ENCODE data around the gene MBD5. TPM values are rescaled to one million over a fixed set of nuclear protein-coding genes. Genes with fewer than 3 reads are reported as not detected.

Gene MBD5
- total and polyA plus RNA-seq, 2 experiments from 2014 or later, result 12.1 to 23.4 TPM

GRCh38 chr2:148430101-148430500 lies 409.2 kb downstream of the MBD5 start:
- H2AFZ ChIP-seq, result no peak overlapping the region
- no peak overlapping the region for H3K4me3 ChIP-seq
- H3K9me2 ChIP-seq (ENCODE audit: insufficient read depth), result no peaks in the 10 kb centered on the region
- no peaks in the 10 kb centered on the region for H3K4me1 ChIP-seq (ENCODE audit: insufficient read depth)
- H3K4me2 ChIP-seq (ENCODE audit: unreplicated experiment), result no peak overlapping the region
- no peak for DNase-seq
- 92 to 100% methylated on average over 1 of the region's 1 CpG for WGBS, 2 experiments (ENCODE audit: low coverage in 1 of 2, low lambda C conversion rate in 2 of 2, missing lambda C conversion rate in 2 of 2)
- H3K9ac ChIP-seq, result no peak overlapping the region
- H3K9me3 ChIP-seq (ENCODE audit: low read depth), result no peaks in the 10 kb centered on the region
- H3F3A ChIP-seq (ENCODE audit: insufficient read depth), result no peaks in the 10 kb centered on the region
- no peaks in the 10 kb centered on the region for H3K36me3 ChIP-seq (ENCODE audit: low read depth)
- in situ Hi-C loops (cut with MboI), result no loop called here
- no peak for TF ChIP-seq EZH2 (IDR thresholded peaks at IDR 0.05; ENCODE audit: insufficient read depth, poor library complexity, severe bottlenecking)
- TF ChIP-seq EZH2phosphoT487 (IDR thresholded peaks at IDR 0.05; ENCODE audit: insufficient read depth, low read depth), result no peak
- H3K79me2 ChIP-seq (ENCODE audit: insufficient read depth), result 0 out of 2 replicates have a peak, but pooled peaks cover 8% of the 10 kb centered on the region
- no peaks in the 10 kb centered on the region for H4K20me1 ChIP-seq (ENCODE audit: insufficient read depth)
- no peaks in the 10 kb centered on the region for H3K27me3 ChIP-seq (replicated peaks; ENCODE audit: insufficient read depth)
- H3K27ac ChIP-seq, result no peak overlapping the region

- DNase-seq, result no peak
These were observed 427.0 kb downstream of the MBD5 start for GRCh38 chr2:148447877-148448276.

GRCh38 chr2:148450531-148450930 lies 429.6 kb downstream of the MBD5 start:
- no peak for DNase-seq
- H3K27me3 ChIP-seq (replicated peaks; ENCODE audit: insufficient read depth), result no peaks in the 10 kb centered on the region
- no peak overlapping the region for H3K27ac ChIP-seq
- no peaks in the 10 kb centered on the region for H3K9me2 ChIP-seq (ENCODE audit: insufficient read depth)
- H3K9me3 ChIP-seq (ENCODE audit: low read depth), result no peaks in the 10 kb centered on the region
- no peaks in the 10 kb centered on the region for H3K36me3 ChIP-seq (ENCODE audit: low read depth)
- no peak overlapping the region for H3K4me3 ChIP-seq
- in situ Hi-C loops (cut with MboI), result no loop called here
- no peaks in the 10 kb centered on the region for H3F3A ChIP-seq (ENCODE audit: insufficient read depth)
- no peaks in the 10 kb centered on the region for H4K20me1 ChIP-seq (ENCODE audit: insufficient read depth)
- no peak overlapping the region for H3K4me2 ChIP-seq (ENCODE audit: unreplicated experiment)
- no peak overlapping the region for H2AFZ ChIP-seq
- TF ChIP-seq EZH2phosphoT487 (IDR thresholded peaks at IDR 0.05; ENCODE audit: insufficient read depth, low read depth) (no peak), EZH2 (IDR thresholded peaks at IDR 0.05; ENCODE audit: insufficient read depth, poor library complexity, severe bottlenecking) (no peak)
- no peaks in the 10 kb centered on the region for H3K79me2 ChIP-seq (ENCODE audit: insufficient read depth)
- H3K9ac ChIP-seq, result no peak overlapping the region
- H3K4me1 ChIP-seq (ENCODE audit: insufficient read depth), result no peaks in the 10 kb centered on the region
- 83 to 86% methylated on average over 3 of the region's 3 CpGs for WGBS, 2 experiments (ENCODE audit: low coverage in 1 of 2, low lambda C conversion rate in 2 of 2, missing lambda C conversion rate in 2 of 2)

More at GRCh38 chr2:148447877-148448276, 427.0 kb downstream of the MBD5 start:
- WGBS, 2 experiments (ENCODE audit: low coverage in 1 of 2, low lambda C conversion rate in 2 of 2, missing lambda C conversion rate in 2 of 2), result 93 to 100% methylated on average over 1 of the region's 1 CpG
- Histone ChIP-seq H3K9me3 (ENCODE audit: low read depth) (no peaks in the 10 kb centered on the region), H3K9me2 (ENCODE audit: insufficient read depth) (no peaks in the 10 kb centered on the region), H3K9ac (no peak overlapping the region), H3K36me3 (ENCODE audit: low read depth) (no peaks in the 10 kb centered on the region), H3K27me3 (replicated peaks; ENCODE audit: insufficient read depth) (no peaks in the 10 kb centered on the region), H3K4me3 (no peak overlapping the region), H3K4me1 (ENCODE audit: insufficient read depth) (no peaks in the 10 kb centered on the region), H3K4me2 (ENCODE audit: unreplicated experiment) (no peak overlapping the region), H3K79me2 (ENCODE audit: insufficient read depth) (no peaks in the 10 kb centered on the region), H4K20me1 (ENCODE audit: insufficient read depth) (no peaks in the 10 kb centered on the region), H3F3A (ENCODE audit: insufficient read depth) (no peaks in the 10 kb centered on the region), H3K27ac (no peak overlapping the region), H2AFZ (no peak overlapping the region)
- in situ Hi-C loops (cut with MboI), result no loop called here
- TF ChIP-seq EZH2 (IDR thresholded peaks at IDR 0.05; ENCODE audit: insufficient read depth, poor library complexity, severe bottlenecking), result no peak
- TF ChIP-seq EZH2phosphoT487 (IDR thresholded peaks at IDR 0.05; ENCODE audit: insufficient read depth, low read depth), result no peak

GRCh38 chr2:148451046-148451445 lies 430.2 kb downstream of the MBD5 start:
- DNase-seq, result no peak
- no peak overlapping the region for H2AFZ ChIP-seq
- 93 to 99% methylated on average over 2 of the region's 2 CpGs for WGBS, 2 experiments (ENCODE audit: low coverage in 1 of 2, low lambda C conversion rate in 2 of 2, missing lambda C conversion rate in 2 of 2)

GRCh38 chr2:148455791-148456190 lies 434.9 kb downstream of the MBD5 start:
- Histone ChIP-seq H3K4me1 (ENCODE audit: insufficient read depth) (no peaks in the 10 kb centered on the region), H3K79me2 (ENCODE audit: insufficient read depth) (no peaks in the 10 kb centered on the region), H3K27me3 (replicated peaks; ENCODE audit: insufficient read depth) (no peaks in the 10 kb centered on the region), H3K36me3 (ENCODE audit: low read depth) (no peaks in the 10 kb centered on the region), H4K20me1 (ENCODE audit: insufficient read depth) (no peaks in the 10 kb centered on the region), H3K9me2 (ENCODE audit: insufficient read depth) (no peaks in the 10 kb centered on the region), H3K9ac (no peak overlapping the region), H3K4me3 (no peak overlapping the region), H3K9me3 (ENCODE audit: low read depth) (no peaks in the 10 kb centered on the region), H3F3A (ENCODE audit: insufficient read depth) (no peaks in the 10 kb centered on the region), H3K27ac (no peak overlapping the region), H3K4me2 (ENCODE audit: unreplicated experiment) (no peak overlapping the region), H2AFZ (no peak overlapping the region)
- WGBS, 2 experiments (ENCODE audit: low coverage in 1 of 2, low lambda C conversion rate in 2 of 2, missing lambda C conversion rate in 2 of 2), result 89 to 90% methylated on average over 4 of the region's 4 CpGs
- in situ Hi-C loops (cut with MboI), result no loop called here
- TF ChIP-seq EZH2 (IDR thresholded peaks at IDR 0.05; ENCODE audit: insufficient read depth, poor library complexity, severe bottlenecking) (no peak), EZH2phosphoT487 (IDR thresholded peaks at IDR 0.05; ENCODE audit: insufficient read depth, low read depth) (no peak)
- peak; percentile 0 for DNase-seq

More at GRCh38 chr2:148451046-148451445, 430.2 kb downstream of the MBD5 start:
- no peaks in the 10 kb centered on the region for H3K4me1 ChIP-seq (ENCODE audit: insufficient read depth)
- H3F3A ChIP-seq (ENCODE audit: insufficient read depth), result no peaks in the 10 kb centered on the region
- H3K4me2 ChIP-seq (ENCODE audit: unreplicated experiment), result no peak overlapping the region
- H3K9me3 ChIP-seq (ENCODE audit: low read depth), result no peaks in the 10 kb centered on the region
- H3K79me2 ChIP-seq (ENCODE audit: insufficient read depth), result no peaks in the 10 kb centered on the region
- no peaks in the 10 kb centered on the region for H4K20me1 ChIP-seq (ENCODE audit: insufficient read depth)
- H3K9ac ChIP-seq, result no peak overlapping the region
- in situ Hi-C loops (cut with MboI), result no loop called here
- no peaks in the 10 kb centered on the region for H3K27me3 ChIP-seq (replicated peaks; ENCODE audit: insufficient read depth)
- H3K4me3 ChIP-seq, result no peak overlapping the region
- H3K9me2 ChIP-seq (ENCODE audit: insufficient read depth), result no peaks in the 10 kb centered on the region
- TF ChIP-seq EZH2 (IDR thresholded peaks at IDR 0.05; ENCODE audit: insufficient read depth, poor library complexity, severe bottlenecking) (no peak), EZH2phosphoT487 (IDR thresholded peaks at IDR 0.05; ENCODE audit: insufficient read depth, low read depth) (no peak)
- H3K36me3 ChIP-seq (ENCODE audit: low read depth), result no peaks in the 10 kb centered on the region
- no peak overlapping the region for H3K27ac ChIP-seq
